ENCODE measurements around the gene OTUD3.
"Not testable (repeated sequence)": the region's sequence is repeated elsewhere in the genome, so short reads cannot be mapped to it uniquely, and the experiment has no call there.

The OTUD3 gene

DNA sequence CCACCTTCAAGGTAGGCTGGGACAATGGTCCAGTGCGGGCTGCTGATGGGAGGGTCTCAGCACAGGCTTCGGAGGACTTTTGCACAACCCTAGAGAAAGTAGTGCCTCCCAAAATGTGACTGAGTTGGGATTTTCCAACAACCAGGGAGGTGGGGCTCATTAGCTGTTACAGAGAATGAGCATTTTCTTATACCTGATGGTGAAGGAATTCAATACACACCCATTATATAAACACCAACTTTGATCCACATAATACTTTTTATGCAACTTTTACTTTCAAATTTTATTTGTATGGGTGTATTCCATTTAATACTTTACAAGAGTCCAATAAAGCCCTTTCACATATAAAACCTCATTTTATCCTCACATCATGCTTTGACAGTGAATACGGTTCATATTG is 35.9 kb upstream of the OTUD3 start:
- Histone ChIP-seq H3K4me1 (ENCODE audit: control insufficient read depth, low read length) (no peaks in the 10 kb centered on the region), H3K36me3 (ENCODE audit: control insufficient read depth, low read length) (no peaks in the 10 kb centered on the region), H3K79me2 (ENCODE audit: control insufficient read depth, low read length) (no peaks in the 10 kb centered on the region), H3K27me3 (ENCODE audit: control insufficient read depth, low read length) (peaks cover 10% of the 10 kb centered on the region), H3K27ac (ENCODE audit: low read depth, low read length) (no peak overlapping the region), H4K20me1 (ENCODE audit: control insufficient read depth, insufficient read depth, low read depth, low read length) (no peaks in the 10 kb centered on the region), H3K4me2 (ENCODE audit: low read length) (no peak overlapping the region), H3K9me2 (replicated peaks; ENCODE audit: control insufficient read depth, low read length) (no peaks in the 10 kb centered on the region), H3K9me3 (ENCODE audit: control insufficient read depth, insufficient read depth, low read length) (no peaks in the 10 kb centered on the region), H3K4me3 (ENCODE audit: low read length) (no peak overlapping the region), H3F3A (ENCODE audit: control insufficient read depth, insufficient read depth) (no peaks in the 10 kb centered on the region)
- TF ChIP-seq, protein P1, sequence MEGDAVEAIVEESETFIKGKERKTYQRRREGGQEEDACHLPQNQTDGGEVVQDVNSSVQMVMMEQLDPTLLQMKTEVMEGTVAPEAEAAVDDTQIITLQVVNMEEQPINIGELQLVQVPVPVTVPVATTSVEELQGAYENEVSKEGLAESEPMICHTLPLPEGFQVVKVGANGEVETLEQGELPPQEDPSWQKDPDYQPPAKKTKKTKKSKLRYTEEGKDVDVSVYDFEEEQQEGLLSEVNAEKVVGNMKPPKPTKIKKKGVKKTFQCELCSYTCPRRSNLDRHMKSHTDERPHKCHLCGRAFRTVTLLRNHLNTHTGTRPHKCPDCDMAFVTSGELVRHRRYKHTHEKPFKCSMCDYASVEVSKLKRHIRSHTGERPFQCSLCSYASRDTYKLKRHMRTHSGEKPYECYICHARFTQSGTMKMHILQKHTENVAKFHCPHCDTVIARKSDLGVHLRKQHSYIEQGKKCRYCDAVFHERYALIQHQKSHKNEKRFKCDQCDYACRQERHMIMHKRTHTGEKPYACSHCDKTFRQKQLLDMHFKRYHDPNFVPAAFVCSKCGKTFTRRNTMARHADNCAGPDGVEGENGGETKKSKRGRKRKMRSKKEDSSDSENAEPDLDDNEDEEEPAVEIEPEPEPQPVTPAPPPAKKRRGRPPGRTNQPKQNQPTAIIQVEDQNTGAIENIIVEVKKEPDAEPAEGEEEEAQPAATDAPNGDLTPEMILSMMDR (IDR thresholded peaks at IDR 0.05; ENCODE audit: low read depth, low read length, poor library complexity, severe bottlenecking), result no peak
- no peak for TF ChIP-seq EZH2phosphoT487 (IDR thresholded peaks at IDR 0.05; ENCODE audit: borderline replicate concordance, low read length)

DNA sequence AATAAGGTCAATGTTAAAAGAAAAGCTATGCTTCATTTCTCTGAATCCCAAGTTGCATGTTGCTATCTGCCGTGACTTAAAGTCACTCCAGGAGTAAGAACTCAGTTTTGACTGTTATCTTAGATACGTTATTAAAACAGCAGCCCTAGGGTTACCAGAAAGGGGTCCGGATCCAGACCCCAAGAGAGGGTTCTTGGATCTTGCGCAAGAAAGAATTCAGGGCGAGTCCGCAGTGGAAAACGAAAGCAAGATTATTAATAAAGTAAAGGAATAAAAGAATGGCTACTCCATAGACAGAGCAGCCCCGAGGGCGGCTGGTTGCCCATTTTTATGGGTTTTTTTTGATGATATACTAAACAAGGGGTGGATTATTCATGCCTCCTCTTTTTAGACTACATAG is 34.9 kb upstream of the OTUD3 start:
- H3K27ac ChIP-seq (ENCODE audit: low read depth, low read length); H3F3A ChIP-seq (ENCODE audit: control insufficient read depth, insufficient read depth); H3K36me3 ChIP-seq (ENCODE audit: control insufficient read depth, low read length); H3K4me2 ChIP-seq (ENCODE audit: low read length); H3K9me2 ChIP-seq (replicated peaks; ENCODE audit: control insufficient read depth, low read length); H4K20me1 ChIP-seq (ENCODE audit: control insufficient read depth, insufficient read depth, low read depth, low read length); H3K4me3 ChIP-seq (ENCODE audit: low read length); H3K4me1 ChIP-seq (ENCODE audit: control insufficient read depth, low read length); H3K9me3 ChIP-seq (ENCODE audit: control insufficient read depth, insufficient read depth, low read length); H3K79me2 ChIP-seq (ENCODE audit: control insufficient read depth, low read length): not testable (repeated sequence)
- peaks cover 10% of the 10 kb centered on the region for H3K27me3 ChIP-seq (ENCODE audit: control insufficient read depth, low read length)

DNA sequence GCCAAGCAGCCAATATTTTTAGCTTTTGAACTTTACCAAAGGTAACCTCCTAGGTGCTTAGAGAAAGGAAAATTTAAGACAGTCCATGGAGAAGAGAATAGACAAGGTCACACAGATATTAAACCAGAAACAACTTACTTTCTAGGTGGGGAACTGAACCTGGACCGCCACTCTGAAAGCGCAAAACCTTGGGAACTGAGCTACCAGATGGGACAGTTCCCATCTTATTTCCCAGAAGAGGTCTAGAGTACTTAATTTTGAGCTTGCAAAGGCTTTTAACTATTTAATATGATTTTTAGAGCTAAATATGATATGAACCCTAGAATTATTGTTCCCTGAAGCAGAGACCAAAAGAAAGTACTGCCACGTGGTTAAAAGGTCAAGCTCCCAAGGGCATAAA is 32.9 kb upstream of the OTUD3 start:
- not testable (repeated sequence) for H3K27ac ChIP-seq (ENCODE audit: low read depth, low read length); H3K4me3 ChIP-seq (ENCODE audit: low read length); H3K9me3 ChIP-seq (ENCODE audit: control insufficient read depth, insufficient read depth, low read length); H3K36me3 ChIP-seq (ENCODE audit: control insufficient read depth, low read length); H4K20me1 ChIP-seq (ENCODE audit: control insufficient read depth, insufficient read depth, low read depth, low read length); H3K4me1 ChIP-seq (ENCODE audit: control insufficient read depth, low read length); H3K9me2 ChIP-seq (replicated peaks; ENCODE audit: control insufficient read depth, low read length); H3K4me2 ChIP-seq (ENCODE audit: low read length); H3F3A ChIP-seq (ENCODE audit: control insufficient read depth, insufficient read depth); H3K79me2 ChIP-seq (ENCODE audit: control insufficient read depth, low read length)
- H3K27me3 ChIP-seq (ENCODE audit: control insufficient read depth, low read length), result peaks cover 10% of the 10 kb centered on the region

DNA sequence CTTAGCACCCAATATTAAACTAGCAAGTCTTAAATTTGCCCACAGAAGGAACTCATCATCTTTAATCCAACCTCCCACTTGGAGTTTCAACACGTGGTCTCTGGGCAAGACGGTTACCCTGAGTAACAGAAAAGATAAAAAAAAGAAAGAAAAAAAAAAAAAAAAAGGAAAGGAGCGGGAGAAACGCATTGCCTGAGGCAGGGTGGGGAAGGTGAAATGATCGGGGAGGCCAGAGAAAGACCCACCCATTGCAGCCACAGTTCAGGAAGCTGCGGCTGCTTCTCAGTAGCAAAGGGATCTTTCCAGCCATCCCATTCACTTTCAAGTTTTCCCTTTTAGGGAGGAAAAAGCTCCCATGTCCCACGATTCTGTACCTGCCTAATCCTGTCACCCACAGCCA is 32.0 kb upstream of the OTUD3 start:
- Histone ChIP-seq H3K27ac (ENCODE audit: low read depth, low read length) (no peak overlapping the region), H3K79me2 (ENCODE audit: control insufficient read depth, low read length) (no peaks in the 10 kb centered on the region), H3F3A (ENCODE audit: control insufficient read depth, insufficient read depth) (no peaks in the 10 kb centered on the region), H3K36me3 (ENCODE audit: control insufficient read depth, low read length) (no peaks in the 10 kb centered on the region), H3K9me3 (ENCODE audit: control insufficient read depth, insufficient read depth, low read length) (no peaks in the 10 kb centered on the region), H3K4me3 (ENCODE audit: low read length) (no peak overlapping the region), H4K20me1 (ENCODE audit: control insufficient read depth, insufficient read depth, low read depth, low read length) (no peaks in the 10 kb centered on the region), H3K4me2 (ENCODE audit: low read length) (no peak overlapping the region), H3K4me1 (ENCODE audit: control insufficient read depth, low read length) (no peaks in the 10 kb centered on the region), H3K9me2 (replicated peaks; ENCODE audit: control insufficient read depth, low read length) (no peaks in the 10 kb centered on the region), H3K27me3 (ENCODE audit: control insufficient read depth, low read length) (peaks cover 7% of the 10 kb centered on the region)
- TF ChIP-seq EZH2phosphoT487 (IDR thresholded peaks at IDR 0.05; ENCODE audit: borderline replicate concordance, low read length), result no peak
- TF ChIP-seq, protein P1 (IDR thresholded peaks at IDR 0.05; ENCODE audit: low read depth, low read length, poor library complexity, severe bottlenecking), result no peak
